Suppressor macrophage treated with lipopolysaccharide for 4 hours (primary cell): ENCODE measurements around the gene ACSL4.
A peak's percentile ranks its signal among the peaks of the same experiment; 100 is the strongest.
"Not testable (repeated sequence)": the region's sequence is repeated elsewhere in the genome, so short reads cannot be mapped to it uniquely, and the experiment has no call there.

Experiments
- DNase-seq: peaks from one replicate; pipeline ENCODE4 v3.0.0-alpha.2; 2020

The ACSL4 gene

GRCh38 chrX:109732807-109733612 is at the start of gene ACSL4:
Gene ACSL4 (minus strand): TSS chrX:109733257. CDS start chrX:109683363, 49,894 bp downstream.
- peak; percentile 91 for DNase-seq

- no peak for DNase-seq
These were observed 44.7 kb upstream of the ACSL4 start for GRCh38 chrX:109777749-109778148.

GRCh38 chrX:109776986-109777385 is 43.9 kb upstream of the ACSL4 start:
- DNase-seq: no peak

- no peak for DNase-seq
These were observed 43.4 kb upstream of the ACSL4 start for GRCh38 chrX:109776432-109776831.

- no peak for DNase-seq
These were observed 42.3 kb upstream of the ACSL4 start for GRCh38 chrX:109775386-109775785.

GRCh38 chrX:109774706-109775105 is 41.6 kb upstream of the ACSL4 start:
- peak; percentile 85 for DNase-seq

GRCh38 chrX:109774136-109774535 is 41.1 kb upstream of the ACSL4 start:
- no peak for DNase-seq

GRCh38 chrX:109773374-109773773 is 40.3 kb upstream of the ACSL4 start:
- DNase-seq: no peak

GRCh38 chrX:109770780-109771179 is 37.7 kb upstream of the ACSL4 start:
- no peak for DNase-seq

GRCh38 chrX:109760922-109761250 is 27.8 kb upstream of the ACSL4 start:
- no peak for DNase-seq

GRCh38 chrX:109760209-109760921 is 27.3 kb upstream of the ACSL4 start:
- DNase-seq: no peak

GRCh38 chrX:109753256-109753655 is 20.2 kb upstream of the ACSL4 start:
- no peak for DNase-seq

- no peak for DNase-seq
These were observed 18.6 kb upstream of the ACSL4 start for GRCh38 chrX:109751698-109752097.

- no peak for DNase-seq
These were observed 16.1 kb upstream of the ACSL4 start for GRCh38 chrX:109749207-109749606.

GRCh38 chrX:109747681-109748080 is 14.6 kb upstream of the ACSL4 start:
- DNase-seq: no peak

- DNase-seq: no peak
These were observed 9.7 kb upstream of the ACSL4 start for GRCh38 chrX:109742722-109743121.

- not testable (repeated sequence) for DNase-seq
These were observed 7.8 kb upstream of the ACSL4 start for GRCh38 chrX:109740896-109741295.

GRCh38 chrX:109740433-109740809 is 7.4 kb upstream of the ACSL4 start:
- no peak for DNase-seq

- peak; percentile 69 for DNase-seq
These were observed 6.8 kb upstream of the ACSL4 start for GRCh38 chrX:109739625-109740432.

GRCh38 chrX:109735202-109735744 is 2.2 kb upstream of the ACSL4 start:
- DNase-seq: no peak

GRCh38 chrX:109733613-109734083 is 591 bp upstream of the ACSL4 start:
- no peak for DNase-seq

- DNase-seq: peak; percentile 53
These were observed 848 bp downstream of the ACSL4 start for GRCh38 chrX:109732017-109732801.
